HG03442 (cell line): ENCODE data around the gene ZFAND3.
"Not testable (repeated sequence)": the region's sequence is repeated elsewhere in the genome, so short reads cannot be mapped to it uniquely, and the experiment has no call there.

ENCODE experiments used
- ATAC-seq: cut with Tn5 transposase; IDR thresholded peaks from one replicate; pipeline ENCODE4 v1.9.1; 2021; ENCODE audit warnings: mild to moderate bottlenecking, moderate library complexity; ENCODE audit not compliant: unreplicated experiment

ZFAND3 gene

DNA sequence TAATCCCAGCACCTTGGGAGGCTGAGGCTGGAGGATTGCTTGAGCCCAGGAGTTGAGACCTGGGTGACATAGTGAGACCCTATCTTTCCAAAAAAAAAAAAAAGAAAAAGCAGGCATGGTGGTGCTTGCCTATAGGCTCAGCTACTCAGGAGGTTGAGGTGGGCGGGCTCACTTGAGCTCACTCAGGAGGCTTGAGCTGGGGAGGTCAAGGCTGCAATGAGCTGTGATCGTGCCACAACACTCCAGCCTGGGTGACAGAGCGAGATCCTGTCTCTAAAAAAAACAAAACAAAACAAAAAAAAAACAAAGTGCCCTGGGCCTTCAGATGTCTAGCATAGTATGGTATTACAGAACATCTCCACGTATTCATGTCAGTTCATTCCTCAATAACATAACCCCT lies 42.9 kb downstream of the ZFAND3 start:
- no peak for ATAC-seq

DNA sequence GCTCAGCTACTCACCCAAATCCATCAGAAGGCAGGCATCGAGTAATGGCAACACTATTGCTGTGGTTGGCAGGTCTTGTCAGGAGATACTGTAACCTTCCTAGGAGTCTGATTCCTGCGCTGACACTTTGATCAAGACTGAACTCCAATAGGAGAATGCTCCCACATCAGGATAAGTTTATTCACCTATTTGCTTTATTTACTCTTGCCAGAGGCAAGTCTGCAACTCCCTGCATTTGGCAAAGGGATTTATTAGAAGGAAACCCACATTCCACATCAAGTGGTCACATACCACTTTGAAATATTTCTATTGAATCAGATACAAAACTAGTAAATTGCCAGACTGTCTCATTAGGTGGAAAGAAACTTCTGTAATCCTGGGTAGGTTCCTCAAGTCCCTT lies 43.5 kb downstream of the ZFAND3 start:
- ATAC-seq, result no peak

DNA sequence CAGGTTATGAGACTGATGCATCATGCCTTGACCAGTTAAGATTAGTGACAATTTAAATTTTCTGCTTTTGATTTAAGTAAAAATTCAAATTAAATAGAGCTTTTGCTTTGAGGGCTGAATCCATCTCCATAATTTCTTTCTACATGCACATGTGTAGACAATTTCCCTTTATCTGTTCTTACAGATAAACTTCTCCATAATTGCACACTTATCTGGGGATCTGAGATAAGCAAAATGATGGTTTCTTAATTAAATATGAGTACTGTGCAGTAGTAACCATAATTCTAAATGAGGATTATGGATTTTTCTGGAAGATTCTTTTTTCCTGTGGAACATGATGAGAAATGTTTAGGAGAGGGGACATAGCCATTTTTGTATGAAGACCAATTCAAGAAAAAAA lies 44.7 kb downstream of the ZFAND3 start:
- no peak for ATAC-seq

DNA sequence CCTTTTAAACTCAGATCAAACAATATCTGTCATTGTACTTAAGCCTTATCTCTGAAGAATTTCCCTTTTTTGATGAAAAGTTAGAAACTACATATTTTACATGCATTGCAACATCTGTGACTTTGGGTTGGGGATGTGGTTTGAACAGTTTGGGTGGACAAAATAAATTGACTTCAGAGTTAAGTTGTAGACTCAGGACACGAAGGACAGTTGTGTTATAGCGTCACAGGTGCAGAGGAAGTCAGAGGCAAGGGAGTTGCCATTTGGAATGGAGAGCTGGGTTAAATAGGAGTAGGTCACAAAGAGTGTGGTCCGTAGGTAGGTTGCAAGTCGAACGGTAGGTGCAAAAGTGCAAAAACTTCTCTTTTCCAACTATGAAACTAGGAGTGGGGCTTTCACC lies 46.0 kb downstream of the ZFAND3 start:
- no peak for ATAC-seq

DNA sequence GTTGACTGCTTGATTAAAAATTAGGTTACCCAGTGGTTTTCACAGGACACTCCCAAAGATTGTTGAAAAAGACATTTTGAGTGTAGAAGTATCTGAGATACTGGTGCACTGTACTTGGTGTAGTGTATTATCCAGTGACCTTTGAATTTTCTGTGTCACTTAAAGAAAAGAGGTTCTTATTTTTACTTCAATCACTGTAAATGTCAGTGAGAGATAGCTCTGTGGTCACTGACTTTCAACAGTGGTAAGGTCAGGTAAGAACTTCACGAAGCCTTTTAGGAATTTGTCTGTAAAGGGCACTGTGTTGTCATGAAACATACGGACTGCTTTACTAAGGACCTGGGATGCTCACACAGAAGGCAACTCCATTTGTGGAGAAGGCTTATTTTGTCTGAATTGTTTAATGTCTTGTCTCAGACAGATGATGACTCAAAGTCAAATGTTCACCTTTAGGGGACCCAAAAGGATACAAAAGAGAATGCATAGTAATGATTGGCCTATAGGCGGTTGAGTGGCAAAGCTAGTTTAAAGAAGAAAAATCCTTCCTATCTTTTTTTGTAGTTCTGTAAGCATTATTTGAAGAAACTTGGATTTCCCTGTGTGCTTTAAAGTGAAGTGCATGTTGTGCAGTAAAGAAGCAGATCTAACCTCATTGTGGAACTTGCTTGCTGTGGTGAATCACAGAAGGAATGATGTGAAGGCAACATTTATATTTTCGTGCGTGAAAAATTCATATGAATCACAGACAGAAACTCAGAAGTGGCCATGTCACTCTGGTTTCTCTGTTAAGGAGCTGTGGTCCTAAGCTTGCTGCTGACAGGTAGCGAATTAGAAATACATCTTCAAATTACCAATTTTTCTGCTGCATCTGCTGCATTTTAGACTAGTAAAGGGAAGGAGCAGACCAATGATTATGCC lies 47.3 kb downstream of the ZFAND3 start:
- no peak for ATAC-seq

DNA sequence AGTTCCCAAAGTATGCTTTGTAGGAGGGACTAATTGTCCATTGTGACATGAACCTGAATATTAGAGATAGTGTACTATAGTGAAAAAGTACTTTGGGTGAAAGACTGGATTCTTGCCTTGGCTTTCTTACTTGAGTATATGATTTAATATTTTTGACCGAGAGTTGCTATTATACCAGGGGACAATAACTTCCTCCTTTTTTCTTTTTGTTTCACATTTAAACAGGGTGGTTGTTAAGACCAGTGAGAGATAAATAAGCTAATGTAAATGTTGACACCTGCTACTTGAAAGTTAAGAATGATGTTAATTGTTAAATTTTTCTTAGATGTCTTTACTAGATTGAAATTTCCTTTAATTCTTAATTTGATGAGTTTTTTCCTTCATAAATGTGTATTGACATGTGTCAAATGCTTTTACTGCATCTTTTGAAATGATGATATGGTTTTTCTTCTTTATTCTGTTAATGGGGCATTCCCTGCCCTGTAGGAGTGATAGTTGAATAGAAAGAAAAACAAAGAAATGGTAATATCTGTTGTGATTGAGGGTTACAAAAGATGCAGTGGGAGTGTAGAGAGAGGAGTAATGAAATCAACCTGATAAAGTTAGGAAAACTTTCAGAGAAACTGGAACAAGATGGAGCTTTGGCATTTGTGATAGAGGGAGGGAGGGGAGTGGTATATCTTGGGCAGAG lies 48.4 kb downstream of the ZFAND3 start:
- ATAC-seq, result no peak

DNA sequence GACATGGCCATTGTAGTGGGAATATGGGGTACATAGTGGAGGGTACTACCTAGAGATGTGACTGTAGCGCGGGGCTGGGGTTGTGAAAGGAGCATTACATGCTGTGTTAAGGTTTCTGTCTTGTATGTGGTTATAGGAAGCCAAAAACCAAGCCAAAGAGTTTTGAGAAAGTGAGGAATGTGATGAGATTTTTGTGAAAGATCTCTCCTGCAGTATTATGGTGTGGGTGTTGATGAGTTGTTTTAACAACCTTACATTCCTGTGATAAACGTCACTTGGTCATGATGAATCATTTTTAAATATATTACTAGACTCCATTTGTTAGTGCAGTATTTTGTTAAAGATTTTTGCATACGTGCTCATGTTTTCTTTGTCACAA lies 48.9 kb downstream of the ZFAND3 start:
- no peak for ATAC-seq

DNA sequence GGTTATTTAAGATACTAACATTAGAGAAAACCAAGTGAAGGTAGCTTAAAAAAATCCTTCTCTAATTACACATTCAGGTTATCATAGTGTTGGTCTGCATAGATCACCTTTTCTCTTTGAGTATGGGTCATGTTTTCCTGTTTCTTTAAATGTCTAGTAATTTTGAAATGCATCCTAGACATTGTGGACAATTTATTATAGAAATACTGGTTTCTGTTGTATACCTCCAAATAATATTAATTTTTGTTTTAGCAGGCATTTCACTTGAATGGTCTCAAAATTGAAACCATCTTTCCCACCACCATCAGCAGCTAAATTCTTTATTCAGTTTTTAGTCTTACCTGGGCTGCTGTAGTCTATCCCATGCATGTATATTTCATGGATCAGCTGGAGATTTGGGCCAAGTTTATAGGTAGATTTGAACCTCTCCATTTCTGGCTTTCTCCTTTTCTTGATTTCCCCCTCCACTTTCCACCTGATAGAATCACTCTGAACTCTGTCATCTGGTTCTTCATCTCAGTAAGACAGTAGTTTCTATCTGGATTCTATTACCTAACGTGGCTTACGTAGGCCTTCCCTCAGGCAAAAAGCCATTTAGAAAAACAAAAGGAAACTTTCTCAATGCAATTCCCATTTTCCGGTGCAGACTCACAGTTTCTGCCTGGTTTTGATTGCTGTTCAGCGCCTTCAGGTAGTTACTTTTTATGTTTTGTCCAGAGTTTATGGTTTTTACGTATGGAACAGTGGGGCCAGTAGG lies 52.3 kb downstream of the ZFAND3 start:
- ATAC-seq, result no peak

DNA sequence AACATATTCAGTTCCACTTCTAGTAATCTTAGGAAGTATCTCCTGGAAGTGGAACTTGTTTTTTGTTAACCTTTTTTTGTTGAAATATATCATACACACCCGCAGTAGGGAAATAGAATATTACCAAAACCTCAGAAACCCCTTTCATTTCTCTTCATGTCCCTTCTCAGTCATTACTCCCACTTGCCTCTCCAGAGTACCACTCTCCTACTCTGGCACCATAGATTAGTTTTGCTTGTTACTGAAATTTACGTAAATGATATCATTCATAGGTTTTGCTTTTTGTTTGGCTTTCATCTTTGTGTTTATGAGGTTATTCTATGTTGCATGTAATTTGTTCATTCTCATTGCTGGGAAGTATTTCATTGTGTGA lies 52.8 kb downstream of the ZFAND3 start:
- ATAC-seq, result no peak

DNA sequence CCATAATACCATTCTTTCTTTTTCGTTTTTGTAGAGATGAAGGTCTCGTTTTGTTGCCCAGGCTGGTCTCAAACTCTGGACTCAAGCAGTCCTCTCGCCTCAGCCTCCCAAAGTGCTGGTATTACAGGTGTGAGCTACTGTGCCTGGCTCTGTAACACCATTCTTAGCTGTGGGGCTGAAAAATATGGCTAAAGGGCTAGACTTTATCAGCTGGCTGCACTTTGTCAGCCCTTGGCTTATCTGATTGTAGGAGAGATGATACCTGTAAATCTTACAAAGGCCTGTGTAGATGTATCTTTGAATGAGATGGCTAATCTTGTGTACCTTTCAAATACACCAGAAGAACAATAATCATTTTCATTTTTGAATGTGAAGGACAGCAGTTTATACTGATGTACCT lies 55.2 kb downstream of the ZFAND3 start:
- no peak for ATAC-seq

DNA sequence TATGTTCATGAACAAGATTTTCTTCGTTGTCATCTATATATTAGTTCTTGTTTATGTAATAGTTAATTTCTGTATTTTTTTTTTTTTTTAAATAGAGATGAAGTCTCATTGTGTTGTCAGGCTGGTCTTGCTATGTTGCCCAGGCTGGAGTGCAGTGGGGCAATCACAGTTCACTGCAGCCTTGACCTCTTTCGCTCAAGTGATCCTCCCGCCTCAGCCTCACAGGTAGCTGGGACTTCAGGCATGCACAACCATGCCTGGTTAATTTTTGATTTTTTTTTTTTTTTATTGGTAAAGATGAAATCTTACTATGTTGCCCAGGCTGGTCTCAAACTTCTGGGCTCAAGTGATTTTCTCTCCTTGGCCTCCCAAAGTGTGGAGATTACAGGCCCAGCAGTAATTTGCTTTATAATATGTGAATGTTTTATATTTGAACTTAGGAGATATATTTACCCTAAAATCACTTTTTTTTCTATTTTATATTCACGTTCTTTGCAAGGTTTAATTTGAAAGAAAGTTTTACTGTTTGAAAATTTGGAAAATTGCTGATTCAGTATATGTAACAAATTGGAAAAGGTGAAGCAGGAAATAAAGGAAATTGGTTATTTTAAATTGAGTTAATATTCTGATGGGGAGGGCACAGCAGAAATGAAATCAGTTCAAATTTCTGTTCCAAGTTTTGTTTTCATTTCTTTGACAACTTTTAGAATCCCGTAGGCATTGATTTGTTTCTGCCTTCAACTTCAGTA lies 56.2 kb downstream of the ZFAND3 start:
- no peak for ATAC-seq

DNA sequence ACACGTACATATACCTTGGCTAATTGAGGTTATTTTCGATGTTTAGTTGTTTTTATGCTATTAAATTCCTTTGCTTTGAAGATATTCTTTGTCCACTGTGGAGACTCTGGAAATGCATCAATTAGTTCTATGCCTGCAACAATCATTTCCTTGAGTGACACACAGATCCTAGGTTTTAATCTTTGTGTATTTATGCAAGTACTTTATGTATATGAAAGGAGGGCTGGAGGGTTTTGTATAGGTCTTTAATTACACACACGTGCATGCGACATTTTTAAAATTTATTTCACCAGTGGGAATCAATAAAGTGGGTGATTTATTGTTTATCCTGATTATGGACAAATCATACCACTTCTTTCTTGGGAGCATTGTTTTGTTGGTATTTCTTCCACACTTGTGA lies 57.3 kb downstream of the ZFAND3 start:
- no peak for ATAC-seq

DNA sequence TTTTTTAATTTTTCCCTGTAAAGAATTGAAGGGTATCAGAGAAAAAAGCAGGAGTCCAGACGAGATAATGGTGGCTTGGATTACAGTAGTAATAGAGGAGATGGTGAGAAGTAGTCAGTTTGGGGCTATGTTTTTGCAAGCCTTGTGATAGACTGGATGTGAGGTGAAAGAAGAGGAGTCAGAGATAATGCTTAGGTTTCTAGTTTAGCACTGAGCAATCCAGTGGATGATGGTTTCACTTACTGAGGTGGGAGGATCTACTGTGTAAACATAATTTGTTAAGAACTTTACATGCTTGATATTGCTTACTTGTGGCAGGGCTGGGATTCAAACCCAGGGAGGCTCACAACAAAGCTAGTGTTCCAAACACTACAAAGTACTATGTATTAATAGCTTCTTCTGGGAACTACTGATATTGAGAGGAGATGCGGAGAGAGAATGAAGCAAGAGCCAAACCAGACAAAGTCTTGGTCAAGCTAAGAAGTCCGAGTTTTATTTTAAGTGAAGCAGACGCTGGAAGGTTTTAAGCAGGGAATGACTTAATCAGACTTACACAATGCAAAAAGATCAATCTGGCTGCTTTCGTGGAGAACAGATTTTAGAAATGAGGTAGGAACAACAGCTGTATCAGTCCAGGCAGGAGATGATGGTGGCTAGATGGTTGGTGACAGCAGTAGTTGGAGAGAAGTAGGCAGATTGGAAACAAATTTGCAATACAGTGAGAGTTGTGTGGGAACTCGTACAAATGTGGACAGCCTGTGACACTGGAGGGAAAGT lies 58.0 kb downstream of the ZFAND3 start:
- ATAC-seq, result no peak

DNA sequence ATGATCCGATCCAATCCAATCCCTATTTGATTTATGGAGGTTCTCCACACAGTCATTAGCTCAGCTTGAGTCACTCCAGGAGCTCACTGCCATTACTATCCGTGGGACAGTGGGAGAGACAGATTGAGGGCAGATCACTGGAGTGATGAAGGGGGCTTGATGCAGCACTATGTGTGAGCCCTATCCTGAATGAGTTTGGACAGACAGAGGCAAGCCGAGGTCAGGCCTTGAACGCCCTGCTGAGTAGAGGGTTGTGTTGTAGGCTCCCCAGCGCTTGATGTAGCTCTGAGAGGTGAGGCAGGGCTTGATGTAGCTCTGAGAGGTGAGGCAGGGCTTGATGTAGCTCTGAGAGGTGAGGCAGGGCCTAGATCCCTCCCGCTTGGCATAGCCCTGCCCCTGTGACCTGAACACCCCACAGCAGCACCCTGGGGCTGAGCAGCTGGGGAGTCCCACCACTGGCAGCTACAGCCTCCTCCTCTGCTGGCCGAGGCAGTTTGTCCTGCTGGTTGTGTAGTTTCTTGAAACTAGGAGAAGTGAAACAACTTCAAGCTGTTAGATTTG lies 58.7 kb downstream of the ZFAND3 start:
- no peak for ATAC-seq

DNA sequence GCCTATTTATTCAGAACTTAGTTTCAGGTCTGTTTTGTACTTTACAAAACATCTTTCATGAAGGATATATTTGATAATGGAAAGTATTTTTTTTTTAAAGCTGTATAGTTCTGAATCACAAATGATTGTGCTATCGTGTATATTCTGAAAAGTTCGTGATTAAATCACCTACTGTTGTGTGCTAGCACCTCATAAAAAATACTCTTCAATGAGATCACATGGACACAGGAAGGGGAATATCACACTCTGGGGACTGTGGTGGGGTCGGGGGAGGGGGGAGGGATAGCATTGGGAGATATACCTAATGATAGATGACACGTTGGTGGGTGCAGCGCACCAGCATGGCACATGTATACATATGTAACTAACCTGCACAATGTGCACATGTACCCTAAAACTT lies 61.1 kb downstream of the ZFAND3 start:
- not testable (repeated sequence) for ATAC-seq

DNA sequence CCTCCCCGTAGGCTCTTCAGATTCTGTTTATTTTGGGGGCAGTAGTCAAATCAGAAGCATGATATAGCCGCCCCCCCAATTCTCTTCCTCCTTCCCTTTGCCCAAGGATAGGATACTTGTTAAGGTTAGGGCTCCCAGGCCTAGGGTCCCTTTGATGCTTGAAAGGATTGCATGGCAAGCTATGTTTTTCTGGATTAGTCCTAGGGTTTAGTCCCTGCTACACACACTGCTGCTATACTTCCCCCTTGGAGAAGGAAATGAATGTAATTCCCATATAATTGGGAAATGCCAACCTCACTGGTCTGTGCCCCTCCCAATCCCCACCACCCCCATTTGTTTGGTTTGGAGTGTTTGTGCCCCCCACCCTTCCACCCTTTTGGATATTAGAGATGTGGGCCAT lies 62.8 kb downstream of the ZFAND3 start:
- ATAC-seq, result no peak

DNA sequence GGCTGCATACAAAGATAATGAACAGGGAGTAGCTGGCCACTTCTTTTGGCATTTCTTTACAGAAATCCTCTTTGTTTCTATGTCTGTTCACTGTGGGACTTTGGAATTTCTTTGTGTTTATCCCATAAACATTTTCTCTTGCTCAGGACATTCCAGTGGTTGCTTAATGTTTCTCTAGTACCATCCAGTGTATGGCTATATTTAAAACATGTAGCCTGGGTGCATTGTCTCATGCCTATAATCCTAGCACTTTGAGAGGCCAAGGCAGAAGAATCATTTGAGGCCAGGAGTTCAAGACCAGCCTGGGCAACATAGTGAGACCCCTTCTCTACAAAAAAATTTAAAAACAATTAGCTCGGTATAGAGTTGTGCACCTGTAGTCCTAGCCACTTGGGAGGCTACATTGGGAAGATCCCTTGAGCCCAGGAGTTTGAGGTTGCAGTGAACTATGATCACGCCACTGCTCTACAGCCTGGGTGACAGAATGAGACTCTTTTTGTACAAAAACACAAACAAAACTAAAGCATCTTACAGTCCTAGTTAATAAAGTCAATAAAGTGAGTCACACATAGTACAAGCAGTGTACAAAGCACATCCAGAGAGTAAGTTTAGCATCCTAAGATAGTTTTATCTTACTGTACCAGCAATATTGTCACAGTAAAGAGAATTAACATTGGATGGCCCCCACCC lies 63.3 kb downstream of the ZFAND3 start:
- no peak for ATAC-seq

DNA sequence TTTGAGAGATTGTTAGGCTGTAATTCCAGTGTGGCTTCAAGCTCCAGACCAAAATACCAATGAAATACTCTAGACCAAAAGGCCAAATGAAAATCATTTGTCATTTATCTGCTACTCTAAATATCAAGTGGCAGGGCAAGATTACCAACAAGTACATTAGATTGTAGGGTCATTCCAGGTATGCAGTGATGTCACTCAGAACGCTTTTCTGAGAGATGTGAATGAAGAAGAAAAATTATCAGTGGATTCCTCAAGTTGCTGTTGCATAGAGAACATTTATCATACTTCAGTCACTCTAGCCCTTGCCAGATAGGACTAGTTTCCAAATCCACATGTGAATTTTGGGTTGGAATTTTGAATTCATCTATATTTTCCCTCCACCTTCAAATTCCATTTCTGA lies 65.0 kb downstream of the ZFAND3 start:
- no peak for ATAC-seq

DNA sequence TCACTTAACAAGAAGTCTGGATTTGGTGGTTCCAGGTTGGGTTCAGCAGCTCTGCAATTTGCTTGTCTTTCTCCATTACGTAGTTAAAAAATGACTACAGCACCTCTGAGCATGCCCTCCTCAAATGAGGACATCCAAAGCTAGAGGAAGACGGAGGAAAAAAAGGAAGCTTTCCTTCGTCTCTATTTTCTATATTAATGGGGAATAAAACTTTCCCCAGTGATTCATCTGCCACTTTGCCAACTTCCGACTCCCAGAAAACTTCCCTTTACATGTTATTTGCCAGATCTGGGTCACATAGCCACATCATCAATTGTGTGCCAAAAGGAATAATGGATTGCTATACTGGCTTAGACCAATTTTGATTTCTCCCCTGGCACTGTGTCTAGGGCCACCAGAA lies 69.5 kb downstream of the ZFAND3 start:
- ATAC-seq, result no peak
